GM12864 (cell line): ENCODE data around the gene SLAMF1.

Source experiments
- DNase-seq: peaks from one replicate; pipeline ENCODE4 v3.0.0-alpha.2; 2011; ENCODE audit warnings: low read depth
- H3K4me3 ChIP-seq: 2 replicates; pipeline ENCODE4 v1.5.1; 2011; ENCODE audit warnings: mild to moderate bottlenecking, low read depth, low read length, control low read depth
- TF ChIP-seq, protein P1 (sequence below): IDR thresholded peaks from 2 replicates; pipeline ENCODE4 v1.5.1; 2011; ENCODE audit warnings: low read depth, mild to moderate bottlenecking, moderate library complexity, low read length, control low read depth, inconsistent platforms; ENCODE audit errors: missing control alignments

The SLAMF1 gene

DNA sequence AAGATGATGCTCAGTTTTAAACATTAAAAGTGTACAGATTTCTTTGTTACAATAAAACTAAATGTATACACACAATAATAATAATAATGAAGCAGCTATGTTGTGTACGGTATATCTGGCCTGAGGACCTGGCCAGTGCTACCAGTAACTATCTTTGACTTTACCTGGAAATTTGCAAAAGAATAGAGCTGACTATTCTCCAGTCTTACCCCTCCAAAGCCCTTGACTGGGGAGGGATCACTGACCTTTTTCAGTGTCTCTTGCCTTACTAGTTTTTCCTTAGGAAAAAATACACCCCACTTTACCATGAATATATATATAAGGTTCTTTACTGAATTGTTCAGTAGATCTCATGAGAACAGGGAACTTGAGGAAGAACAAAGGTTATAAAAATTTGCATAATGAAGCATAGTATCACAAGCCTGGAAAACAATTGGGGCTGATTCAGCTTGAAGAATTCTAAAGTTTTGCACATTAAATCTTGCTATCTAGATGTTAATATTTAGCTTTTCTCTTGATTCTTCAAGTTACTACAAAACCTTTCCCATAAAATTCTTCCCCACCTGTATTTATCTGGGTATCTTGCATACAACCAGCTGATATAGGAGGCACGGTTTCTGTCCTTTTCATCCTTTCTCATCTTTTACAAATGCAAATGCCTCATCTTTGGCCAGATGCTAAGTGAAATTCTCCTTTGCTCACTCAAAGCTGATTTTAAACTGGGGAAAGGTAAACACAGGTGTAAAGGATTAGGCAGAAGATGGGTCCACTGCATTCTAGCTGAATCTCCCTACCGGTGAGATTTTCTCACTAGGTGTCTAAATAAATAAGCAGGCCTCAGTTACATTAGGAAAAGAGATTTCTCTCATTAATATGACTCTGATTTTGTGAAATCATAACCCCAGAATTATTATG, 25.0 kb upstream of the SLAMF1 start:
- no peak for DNase-seq
- H3K4me3 ChIP-seq: no peak overlapping the region
- TF ChIP-seq, protein P1, sequence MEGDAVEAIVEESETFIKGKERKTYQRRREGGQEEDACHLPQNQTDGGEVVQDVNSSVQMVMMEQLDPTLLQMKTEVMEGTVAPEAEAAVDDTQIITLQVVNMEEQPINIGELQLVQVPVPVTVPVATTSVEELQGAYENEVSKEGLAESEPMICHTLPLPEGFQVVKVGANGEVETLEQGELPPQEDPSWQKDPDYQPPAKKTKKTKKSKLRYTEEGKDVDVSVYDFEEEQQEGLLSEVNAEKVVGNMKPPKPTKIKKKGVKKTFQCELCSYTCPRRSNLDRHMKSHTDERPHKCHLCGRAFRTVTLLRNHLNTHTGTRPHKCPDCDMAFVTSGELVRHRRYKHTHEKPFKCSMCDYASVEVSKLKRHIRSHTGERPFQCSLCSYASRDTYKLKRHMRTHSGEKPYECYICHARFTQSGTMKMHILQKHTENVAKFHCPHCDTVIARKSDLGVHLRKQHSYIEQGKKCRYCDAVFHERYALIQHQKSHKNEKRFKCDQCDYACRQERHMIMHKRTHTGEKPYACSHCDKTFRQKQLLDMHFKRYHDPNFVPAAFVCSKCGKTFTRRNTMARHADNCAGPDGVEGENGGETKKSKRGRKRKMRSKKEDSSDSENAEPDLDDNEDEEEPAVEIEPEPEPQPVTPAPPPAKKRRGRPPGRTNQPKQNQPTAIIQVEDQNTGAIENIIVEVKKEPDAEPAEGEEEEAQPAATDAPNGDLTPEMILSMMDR: no peak

DNA sequence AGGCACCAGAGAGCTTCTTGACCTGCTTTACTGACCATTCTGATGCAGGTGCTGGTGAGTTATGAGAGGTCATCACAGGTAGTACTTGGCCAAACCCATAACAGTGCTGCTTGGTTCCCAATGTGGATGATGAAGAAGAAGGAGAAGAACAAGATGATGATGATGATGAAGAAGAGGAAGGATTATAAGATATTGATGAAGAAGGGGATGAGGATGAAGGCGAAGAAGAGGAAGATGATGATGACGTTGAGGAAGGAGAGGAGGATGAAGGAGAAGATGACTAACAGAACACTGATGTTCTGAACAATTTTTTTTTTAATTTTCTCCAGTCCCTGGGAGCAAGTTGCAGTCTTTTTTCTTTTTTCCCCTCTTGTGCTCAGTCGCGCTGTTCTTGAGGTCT, 23.9 kb upstream of the SLAMF1 start:
- DNase-seq: no peak
- TF ChIP-seq, protein P1: no peak
- H3K4me3 ChIP-seq: no peak overlapping the region

DNA sequence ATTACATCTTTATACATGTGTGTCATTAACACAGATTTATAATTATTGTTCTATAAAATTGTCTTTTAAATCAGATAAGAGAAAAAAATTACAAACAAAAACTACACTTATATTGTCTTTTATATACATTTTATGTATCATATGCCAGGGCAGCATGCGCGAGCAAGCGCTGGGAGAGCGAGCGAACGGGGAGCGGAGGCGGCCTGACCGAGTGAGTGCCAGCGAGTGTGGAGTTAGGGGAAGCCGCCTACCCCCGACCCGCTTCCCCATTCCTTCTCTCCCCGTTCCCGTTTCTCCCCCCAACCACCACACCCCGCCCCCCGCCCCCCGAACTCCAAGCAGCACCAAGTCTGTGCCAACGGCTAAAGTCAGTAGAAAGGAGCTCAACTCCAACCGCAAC, 23.0 kb upstream of the SLAMF1 start:
- DNase-seq: no peak
- TF ChIP-seq, protein P1: no peak

DNA sequence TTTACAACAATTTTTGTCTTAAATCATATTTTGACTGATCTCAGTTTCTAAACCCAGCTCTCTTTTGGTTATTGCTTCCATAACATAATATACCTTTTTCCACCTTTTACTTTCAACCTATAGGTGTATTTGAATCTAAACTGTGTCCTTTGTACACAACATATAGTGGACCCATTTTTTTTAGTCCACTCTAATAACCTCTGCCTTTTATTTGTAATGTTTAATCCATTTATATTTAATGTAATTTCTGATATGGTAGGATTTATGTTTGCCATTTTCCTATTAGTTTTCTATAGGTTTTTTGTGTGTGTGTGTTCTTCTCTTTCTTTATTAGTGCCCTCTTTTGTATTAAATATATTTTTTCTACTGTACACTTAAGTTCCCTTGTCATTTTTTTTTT, 22.4 kb upstream of the SLAMF1 start:
- TF ChIP-seq, protein P1: no peak
- H3K4me3 ChIP-seq: no peak overlapping the region
- DNase-seq: no peak

More for the DNA sequence above, 23.0 kb upstream of the SLAMF1 start:
- no peak overlapping the region for H3K4me3 ChIP-seq

DNA sequence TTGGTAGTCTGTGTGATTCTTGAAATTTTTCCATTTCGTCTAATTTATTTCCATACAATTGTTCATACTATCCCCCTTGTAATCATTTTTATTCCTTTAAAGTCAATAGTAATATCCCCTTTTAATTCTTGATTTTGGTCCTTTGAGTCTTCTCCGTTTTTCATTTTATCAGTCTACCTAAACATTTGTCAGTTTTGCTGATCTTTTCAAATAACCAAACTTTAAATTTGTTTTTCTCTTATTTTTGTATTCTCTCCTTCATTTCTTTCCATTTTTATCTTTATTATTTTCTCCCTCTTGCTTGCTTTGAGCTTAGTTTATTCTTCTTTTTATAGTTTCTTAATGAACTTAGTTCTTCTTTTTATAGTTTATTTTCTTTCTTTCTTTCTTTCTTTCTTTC, 21.1 kb upstream of the SLAMF1 start:
- TF ChIP-seq, protein P1: no peak
- no peak overlapping the region for H3K4me3 ChIP-seq
- DNase-seq: no peak

DNA sequence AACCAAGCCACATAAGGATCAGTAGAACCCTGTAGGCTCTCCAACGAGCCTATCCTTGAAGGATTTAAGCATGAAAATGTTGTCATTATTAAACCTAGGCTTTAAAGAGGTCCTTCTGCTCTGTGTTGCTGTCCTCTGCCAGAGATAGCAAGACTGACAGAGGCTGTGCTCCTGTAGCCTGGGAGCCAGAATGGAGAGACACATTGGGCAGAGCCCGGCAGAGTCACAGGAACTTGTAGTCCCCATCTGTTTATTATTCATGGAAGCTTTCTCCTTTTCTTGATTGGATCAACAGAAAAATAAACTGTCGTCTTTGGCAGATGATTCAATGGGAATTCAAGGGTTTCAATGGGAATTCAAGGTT, 19.2 kb upstream of the SLAMF1 start:
- DNase-seq: no peak
- TF ChIP-seq, protein P1: no peak
- H3K4me3 ChIP-seq: no peak overlapping the region; the same call in 1 of the 2 replicates
